Measurements from ENCODE around the gene ARHGEF28. TPM values are rescaled to one million over a fixed set of nuclear protein-coding genes. Genes with fewer than 3 reads are reported as not detected.
A peak's percentile ranks its signal among the peaks of the same experiment; 100 is the strongest.

Gene ARHGEF28
- total and polyA plus RNA-seq, 2 of the 4 experiments (the other 2 are of a cell fraction) = 3.6 to 16.0 TPM

DNA sequence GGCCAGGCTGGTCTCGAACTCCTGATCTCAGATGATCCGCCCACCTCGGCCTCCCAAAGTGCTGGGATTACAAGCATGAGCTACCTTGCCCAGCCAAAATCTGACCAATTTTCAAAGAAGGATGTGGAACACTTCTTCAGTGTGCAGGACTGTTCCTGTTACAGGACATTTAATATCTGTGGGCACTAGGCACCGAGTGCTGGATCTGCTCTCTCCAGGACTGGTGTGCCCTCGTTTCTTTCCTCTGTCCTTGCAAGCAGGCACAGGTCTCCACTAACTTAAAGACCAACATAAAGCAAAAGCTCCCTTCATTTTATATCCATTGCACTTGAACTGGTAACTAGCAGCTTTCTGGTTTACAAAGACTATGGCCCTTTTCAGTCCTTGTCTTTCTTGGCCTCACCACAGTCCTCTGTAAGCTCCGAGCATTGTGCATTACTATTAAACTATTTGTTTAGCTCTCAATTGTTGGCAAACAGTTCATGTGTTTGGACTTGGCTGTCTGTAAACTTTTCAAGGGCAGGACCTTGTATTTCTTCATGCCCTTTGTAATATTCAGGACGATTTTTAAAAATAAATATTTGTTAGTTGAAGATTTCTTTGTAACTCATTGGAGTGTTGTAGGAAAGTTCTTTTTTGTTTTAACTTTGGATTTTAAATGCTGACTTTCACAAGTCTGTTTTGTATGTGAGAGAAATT, 37.3 kb downstream of the ARHGEF28 start:
- TF ChIP-seq, protein P1, sequence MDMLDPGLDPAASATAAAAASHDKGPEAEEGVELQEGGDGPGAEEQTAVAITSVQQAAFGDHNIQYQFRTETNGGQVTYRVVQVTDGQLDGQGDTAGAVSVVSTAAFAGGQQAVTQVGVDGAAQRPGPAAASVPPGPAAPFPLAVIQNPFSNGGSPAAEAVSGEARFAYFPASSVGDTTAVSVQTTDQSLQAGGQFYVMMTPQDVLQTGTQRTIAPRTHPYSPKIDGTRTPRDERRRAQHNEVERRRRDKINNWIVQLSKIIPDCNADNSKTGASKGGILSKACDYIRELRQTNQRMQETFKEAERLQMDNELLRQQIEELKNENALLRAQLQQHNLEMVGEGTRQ (IDR thresholded peaks at IDR 0.05; ENCODE audit: low read depth, low read length) = no peak
- no peak for TF ChIP-seq MXI1 (IDR thresholded peaks at IDR 0.05; ENCODE audit: borderline replicate concordance, low read depth, low read length)
- no peak for TF ChIP-seq CHD1 (IDR thresholded peaks at IDR 0.05; ENCODE audit: low read depth, low read length)
- TF ChIP-seq FOS (IDR thresholded peaks at IDR 0.05; ENCODE audit: low read depth, low read length) = no peak
- TF ChIP-seq RAD21 (IDR thresholded peaks at IDR 0.05; ENCODE audit: low read length) = no peak
- TF ChIP-seq BHLHE40 (IDR thresholded peaks at IDR 0.05; ENCODE audit: low read depth, low read length) = no peak
- TF ChIP-seq CEBPB (IDR thresholded peaks at IDR 0.05; ENCODE audit: low read depth, low read length) = no peak
- no peak for TF ChIP-seq MAZ (IDR thresholded peaks at IDR 0.05; ENCODE audit: borderline replicate concordance, low read depth, low read length)
- TF ChIP-seq NFE2L2 (IDR thresholded peaks at IDR 0.05; ENCODE audit: low read depth, low read length) = no peak
- no peak for TF ChIP-seq POLR2A (IDR thresholded peaks at IDR 0.05; ENCODE audit: low read depth, low read length)
- H3K56ac ChIP-seq (ENCODE audit: extremely low read depth, insufficient read depth, low read length) = no peak overlapping the region
- ChIA-PET CTCF (no interaction called here), POLR2A (ENCODE audit: unreplicated experiment) (no interaction called here)
- H3K4ac ChIP-seq (ENCODE audit: low read depth, low read length) = no peak overlapping the region
- no peak overlapping the region for H2BK15ac ChIP-seq (ENCODE audit: low read depth, low read length)
- H2AK9ac ChIP-seq (replicated peaks; ENCODE audit: low read depth, low read length, poor library complexity) = no peak overlapping the region
- H2BK20ac ChIP-seq (ENCODE audit: low read depth, low read length) = no peak overlapping the region
- BruUV-seq (replicated peaks) = no TSS peak
- no peak overlapping the region for H3K23ac ChIP-seq (ENCODE audit: low read depth, low read length)
- H3K14ac ChIP-seq (replicated peaks; ENCODE audit: low read depth, low read length) = 0 out of 2 replicates have a peak overlapping the region, but pooled peaks have one; percentile 30
- in situ Hi-C loops (cut with MboI; ENCODE audit: low sequenced_read_pairs) = no loop called here
- H3K9ac ChIP-seq (ENCODE audit: low read depth, low read length) = no peak overlapping the region
- H3K9me3 ChIP-seq (ENCODE audit: control insufficient read depth, insufficient read depth, low read length) = no peaks in the 10 kb centered on the region
- H3K9me1 ChIP-seq (ENCODE audit: insufficient read depth, low read length) = no peaks in the 10 kb centered on the region
- no peak overlapping the region for H2AK5ac ChIP-seq (ENCODE audit: low read depth, low read length)
- 94% methylated on average over 5 of the region's 7 CpGs; no CpG with 5 or more reads in 1 of the 2 experiments for WGBS, 2 experiments (ENCODE audit: extremely low coverage in 2 of 2, insufficient read length in 1 of 2)
- intact Hi-C loops (cut with micrococcal nuclease) = no loop called here
- H4K8ac ChIP-seq (ENCODE audit: low read depth in 2 of 2, low read length in 2 of 2) = no peak overlapping the region
- no peaks in the 10 kb centered on the region for H4K20me1 ChIP-seq (ENCODE audit: insufficient read depth, low read length)
- no peak overlapping the region for H4K5ac ChIP-seq (ENCODE audit: low read depth, low read length)
- H3K27ac ChIP-seq (ENCODE audit: insufficient read depth, low read length) = no peak overlapping the region
- H3K4me2 ChIP-seq (ENCODE audit: low read depth, low read length) = no peak overlapping the region
- H3K4me3 ChIP-seq (ENCODE audit: insufficient read depth, low read depth, low read length) = no peak overlapping the region
- ATAC-seq (ENCODE audit: low read depth) (no peak), DNase-seq (no peak)
- H3K79me1 ChIP-seq (ENCODE audit: low read depth in 1 of 2, low read length in 2 of 2) = peaks cover 29 to 64% of the 10 kb centered on the region in 2 experiments
- dilution Hi-C loops (cut with HindIII; ENCODE audit: low sequenced_read_pairs, unreplicated experiment) = no loop called here
- H4K91ac ChIP-seq (ENCODE audit: insufficient read depth, low read depth, low read length) = no peak overlapping the region
- H3K18ac ChIP-seq (ENCODE audit: low read depth, low read length) = no peak overlapping the region
- H3K36me3 ChIP-seq (ENCODE audit: control insufficient read depth, insufficient read depth, low read length) = no peaks in the 10 kb centered on the region
- H2AFZ ChIP-seq (replicated peaks; ENCODE audit: low read length, poor library complexity) = no peak overlapping the region
- H3K4me1 ChIP-seq (ENCODE audit: control insufficient read depth, insufficient read depth, low read length) = no peaks in the 10 kb centered on the region
- H3K27me3 ChIP-seq (ENCODE audit: control insufficient read depth, insufficient read depth, low read length) = no peaks in the 10 kb centered on the region
- H2BK5ac ChIP-seq (ENCODE audit: low read depth, low read length, poor library complexity, severe bottlenecking) = no peak overlapping the region
- H2BK120ac ChIP-seq (ENCODE audit: low read depth, low read length) = no peak overlapping the region
